ENCODE results near the gene BSPH1. TPM values are rescaled to one million over a fixed set of nuclear protein-coding genes. Genes with fewer than 3 reads are reported as not detected.
"Not testable (repeated sequence)": the region's sequence is repeated elsewhere in the genome, so short reads cannot be mapped to it uniquely, and the experiment has no call there.

BSPH1 gene
- total RNA-seq, 1 donor from 2014 or later = not detected

- DNase-seq (ENCODE audit: low spot score) = not testable (repeated sequence)
Observed at GRCh38 chr19:47920107-47920506, 71.9 kb downstream of the BSPH1 start.

Other genes with a start within 250 kb of the BSPH1 start
- gene NOP53, start 246.6 kb downstream of the BSPH1 start, total RNA-seq (ENCODE audit: insufficient read depth, low replicate concordance) = 93.2 TPM
- 373 TPM for gene SELENOW, start 213.5 kb downstream of the BSPH1 start, total RNA-seq (ENCODE audit: insufficient read depth, low replicate concordance)
- gene TPRX1, start 187.6 kb downstream of the BSPH1 start, total RNA-seq (ENCODE audit: insufficient read depth, low replicate concordance) = not detected
- 1.7 TPM for gene CRX, start 170.2 kb downstream of the BSPH1 start, total RNA-seq (ENCODE audit: insufficient read depth, low replicate concordance)
- gene TPRX2, start 132.9 kb downstream of the BSPH1 start, total RNA-seq (ENCODE audit: insufficient read depth, low replicate concordance) = not detected
- not detected for gene SULT2A1, start 105.9 kb downstream of the BSPH1 start, total RNA-seq (ENCODE audit: insufficient read depth, low replicate concordance)
- gene ELSPBP1, start 2.5 kb upstream of the BSPH1 start, total RNA-seq (ENCODE audit: insufficient read depth, low replicate concordance) = not detected
- gene CABP5, start 51.9 kb upstream of the BSPH1 start, total RNA-seq (ENCODE audit: insufficient read depth, low replicate concordance) = 11.8 TPM
- 9.1 TPM for gene PLA2G4C, start 118.6 kb upstream of the BSPH1 start, total RNA-seq (ENCODE audit: insufficient read depth, low replicate concordance)
- 14.9 TPM for gene LIG1, start 178.2 kb upstream of the BSPH1 start, total RNA-seq (ENCODE audit: insufficient read depth, low replicate concordance)
- gene ZSWIM9, start 178.5 kb upstream of the BSPH1 start, total RNA-seq (ENCODE audit: insufficient read depth, low replicate concordance) = 1.9 TPM

All from umbilical cord (tissue), 2 donors.